H1 (cell line): ENCODE results near the gene NPC1L1. TPM values are rescaled to one million over a fixed set of nuclear protein-coding genes. Genes with fewer than 3 reads are reported as not detected.

Source experiments
- CTCF ChIA-PET: fragments of 300-600 bp; sonication (Branson Sonifier 250); formaldehyde crosslinking; loops from one replicate; lab custom pipeline; 2021; ENCODE audit not compliant: partially characterized antibody; lab: Charles Lee
- POLR2A ChIA-PET: fragments of 300-600 bp; sonication (Branson Sonifier 250); formaldehyde crosslinking; loops from one replicate; lab custom pipeline; 2021; ENCODE audit warnings: inconsistent platforms; ENCODE audit not compliant: partially characterized antibody; lab: Charles Lee
- DNase-seq, 2 experiments: peaks; one replicate each; pipeline versions ENCODE4 v3.0.0 to v3.0.0-alpha.2; 2010 to 2022; ENCODE audit warnings: low spot score in 2 of 2, low read depth in 1 of 2, mixed read lengths in 1 of 2
- FAIRE-seq: peaks from 2 replicates; lab custom pipeline; 2011; peaks lifted over from hg19 to GRCh38; lab: Jason Lieb, UNC
- H2AFZ ChIP-seq: 2 replicates; pipeline ENCODE4 v1.8.1; 2012; ENCODE audit warnings: low read length, inconsistent platforms
- H2AK5ac ChIP-seq: 2 replicates; pipeline ENCODE4 v1.6.1; 2013; ENCODE audit warnings: low read depth, low read length
- H2BK120ac ChIP-seq: replicated peaks from 2 replicates; pipeline ENCODE3; 2013; ENCODE audit warnings: low read depth, low read length, inconsistent platforms
- H2BK12ac ChIP-seq: 2 replicates; pipeline ENCODE4 v1.6.1; 2013; ENCODE audit warnings: low read depth, low read length
- H2BK15ac ChIP-seq: 2 replicates; pipeline ENCODE4 v1.6.1; 2013; ENCODE audit warnings: low read length
- H2BK20ac ChIP-seq: 2 replicates; pipeline ENCODE4 v1.6.1; 2013; ENCODE audit warnings: low read length
- H2BK5ac ChIP-seq: 2 replicates; pipeline ENCODE4 v1.6.1; 2013; ENCODE audit warnings: low read depth, low read length
- H3K14ac ChIP-seq: 2 replicates; pipeline ENCODE4 v1.6.1; 2013; ENCODE audit warnings: inconsistent platforms; ENCODE audit not compliant: insufficient read length
- H3K18ac ChIP-seq: 2 replicates; pipeline ENCODE4 v1.6.1; 2013; ENCODE audit warnings: low read length; ENCODE audit errors: extremely low read depth
- H3K23ac ChIP-seq: 2 replicates; pipeline ENCODE4 v1.6.1; 2013; ENCODE audit warnings: inconsistent platforms; ENCODE audit not compliant: insufficient read length
- H3K23me2 ChIP-seq: 2 replicates; pipeline ENCODE4 v1.6.1; 2013; ENCODE audit warnings: low read depth, low read length
- H3K27ac ChIP-seq: 2 replicates; pipeline ENCODE4 v1.6.1; 2011; ENCODE audit warnings: low read depth, low read length, inconsistent platforms
- H3K27me3 ChIP-seq, 4 experiments: replicated peaks in 1 of 4; 1 replicate in 1 of 4; 2 replicates in 3 of 4; pipeline versions ENCODE4 v1.6.1 to v1.8.1; 2011 to 2013; ENCODE audit warnings: low read length in 3 of 4, mild to moderate bottlenecking in 3 of 4, inconsistent platforms in 2 of 4, mixed read lengths in 2 of 4, moderate library complexity in 1 of 4; ENCODE audit not compliant: control insufficient read depth in 3 of 4, insufficient read depth in 3 of 4; ENCODE audit errors: extremely low read depth in 1 of 4
- H3K36me3 ChIP-seq, 4 experiments: 2 replicates each; pipeline versions ENCODE4 v1.6.1 to v1.8.1; 2011 to 2013; ENCODE audit warnings: mild to moderate bottlenecking in 4 of 4, low read length in 3 of 4, moderate library complexity in 2 of 4, control low read depth in 1 of 4, inconsistent platforms in 1 of 4; ENCODE audit not compliant: insufficient read depth in 4 of 4, control insufficient read depth in 2 of 4
- H3K4ac ChIP-seq: replicated peaks from 2 replicates; pipeline ENCODE3; 2013; ENCODE audit warnings: low read length, low read depth, mixed read lengths, inconsistent platforms; ENCODE audit not compliant: insufficient read length
- H3K4me1 ChIP-seq, 4 experiments: replicated peaks in 1 of 4; 1 replicate in 1 of 4; 2 replicates in 3 of 4; pipeline versions ENCODE4 v1.6.1 to v1.8.1; 2011 to 2013; ENCODE audit warnings: low read length in 3 of 4, inconsistent platforms in 2 of 4, mixed read lengths in 1 of 4; ENCODE audit not compliant: insufficient read depth in 4 of 4, control insufficient read depth in 3 of 4
- H3K4me2 ChIP-seq, 2 experiments: 2 replicates each; pipeline versions ENCODE4 v1.6.1 to v1.8.1; 2011 to 2013; ENCODE audit warnings: low read depth in 2 of 2, low read length in 2 of 2, control low read depth in 1 of 2, inconsistent platforms in 1 of 2, mild to moderate bottlenecking in 1 of 2; ENCODE audit not compliant: insufficient read depth in 1 of 2
- H3K4me3 ChIP-seq, 4 experiments: fragments of 200-600, 300-600 bp in 1 of 4; sonication (generic), shearing (Covaris generic), sonication (Bioruptor Twin) in 1 of 4; 2 replicates each; pipeline versions ENCODE4 v1.5.1 to v1.8.1; 2011 to 2016; ENCODE audit warnings: low read length in 4 of 4, low read depth in 3 of 4, control low read depth in 2 of 4, inconsistent platforms in 2 of 4, mild to moderate bottlenecking in 2 of 4, mixed read lengths in 1 of 4, moderate library complexity in 1 of 4; ENCODE audit not compliant: insufficient read depth in 2 of 4; ENCODE audit errors: extremely low read depth in 1 of 4
- H3K56ac ChIP-seq: replicated peaks from 2 replicates; pipeline ENCODE3; 2013; ENCODE audit warnings: low read depth, mild to moderate bottlenecking, mixed read lengths, low read length, inconsistent platforms; ENCODE audit not compliant: insufficient read length
- H3K79me1 ChIP-seq: 2 replicates; pipeline ENCODE4 v1.6.1; 2013; ENCODE audit warnings: low read depth, low read length, control low read depth
- H3K79me2 ChIP-seq, 2 experiments: 2 replicates each; pipeline versions ENCODE4 v1.6.1 to v1.8.1; 2012 to 2013; ENCODE audit warnings: low read length in 2 of 2, mild to moderate bottlenecking in 2 of 2, inconsistent platforms in 1 of 2; ENCODE audit not compliant: insufficient read depth in 2 of 2, control insufficient read depth in 1 of 2
- H3K9ac ChIP-seq, 4 experiments: replicated peaks in 1 of 4; 1 replicate in 1 of 4; 2 replicates in 3 of 4; pipeline versions ENCODE4 v1.6.1 to v1.8.1; 2011 to 2013; ENCODE audit warnings: low read depth in 3 of 4, low read length in 3 of 4, control low read depth in 2 of 4, mild to moderate bottlenecking in 2 of 4, moderate library complexity in 2 of 4, inconsistent platforms in 1 of 4; ENCODE audit errors: extremely low read depth in 1 of 4
- H3K9me3 ChIP-seq, 2 experiments: 2 replicates each; pipeline versions ENCODE4 v1.6.1 to v1.8.1; 2012 to 2013; ENCODE audit warnings: mild to moderate bottlenecking in 2 of 2, moderate library complexity in 2 of 2, control low read depth in 1 of 2, inconsistent platforms in 1 of 2, low read depth in 1 of 2, low read length in 1 of 2, mixed read lengths in 1 of 2; ENCODE audit not compliant: insufficient read depth in 2 of 2
- H4K20me1 ChIP-seq, 2 experiments: replicated peaks in 1 of 2; 2 replicates each; pipeline versions ENCODE3 to v1.8.1; 2011 to 2013; ENCODE audit warnings: inconsistent platforms in 2 of 2, low read length in 2 of 2, mild to moderate bottlenecking in 1 of 2; ENCODE audit not compliant: insufficient read depth in 2 of 2, control insufficient read depth in 1 of 2
- H4K5ac ChIP-seq: 2 replicates; pipeline ENCODE4 v1.6.1; 2013; ENCODE audit warnings: low read length, low read depth, mixed read lengths, inconsistent platforms; ENCODE audit not compliant: insufficient read length
- H4K8ac ChIP-seq: 2 replicates; pipeline ENCODE4 v1.8.0; 2013; ENCODE audit warnings: mild to moderate bottlenecking, moderate library complexity, low read length, inconsistent platforms; ENCODE audit not compliant: insufficient read depth; ENCODE audit errors: extremely low read depth
- H4K91ac ChIP-seq: replicated peaks from 2 replicates; pipeline ENCODE3; 2013; ENCODE audit warnings: low read length, mixed read lengths, inconsistent platforms; ENCODE audit not compliant: insufficient read length
- CBX8 ChIP-seq: fragments of 300-800, 300-1000 bp; sonication (generic); IDR thresholded peaks from 2 replicates; pipeline ENCODE4 v1.7.1; 2016; ENCODE audit warnings: low read depth, low read length, borderline replicate concordance
- HDAC6 ChIP-seq: IDR thresholded peaks from one replicate; pipeline ENCODE4 v1.7.1; 2012; ENCODE audit warnings: low read depth, mild to moderate bottlenecking, inconsistent platforms, low read length, moderate library complexity
- JUN ChIP-seq: IDR thresholded peaks from 2 replicates; pipeline ENCODE4 v1.6.1; 2011; ENCODE audit warnings: low read depth, mild to moderate bottlenecking, improper control_type of control experiment, low read length
- RAD21 ChIP-seq, 2 experiments: IDR thresholded peaks in 1 of 2; conservative IDR thresholded peaks in 1 of 2; 2 replicates each; pipeline ENCODE4 v1.6.1; 2011; ENCODE audit warnings: low read depth in 2 of 2, low read length in 2 of 2, improper control_type of control experiment in 1 of 2, inconsistent platforms in 1 of 2, mild to moderate bottlenecking in 1 of 2, moderate library complexity in 1 of 2
- RFX5 ChIP-seq: IDR thresholded peaks from 2 replicates; pipeline ENCODE4 v1.6.1; 2011; ENCODE audit warnings: low read depth, low read length, improper control_type of control experiment, borderline replicate concordance
- SUZ12 ChIP-seq: fragments of 200-600 bp; sonication (generic); IDR thresholded peaks from 2 replicates; pipeline ENCODE4 v1.6.1; 2012; ENCODE audit warnings: mild to moderate bottlenecking, inconsistent platforms, low read length, moderate library complexity, mixed read lengths
- WGBS, 2 experiments: shearing (Covaris generic) in 1 of 2; methylation state at CpG; one replicate each; pipeline versions ENCODE4 v1.1.6 to v1.1.7; 2013 to 2015; ENCODE audit warnings: low lambda C conversion rate in 2 of 2, mixed read lengths in 2 of 2, inconsistent platforms in 1 of 2, low coverage in 1 of 2, missing lambda C conversion rate in 1 of 2; ENCODE audit not compliant: insufficient replicate concordance in 2 of 2, insufficient coverage in 1 of 2, insufficient read length in 1 of 2; ENCODE audit errors: extremely low coverage in 1 of 2, missing lambda C conversion rate in 1 of 2; 5-methylcytosine and 5-hydroxymethylcytosine counted together
- polyA plus RNA-seq, 7 experiments: library from polyadenylated mRNA; depleted of rRNA in 3 of 7; stranded (reverse) in 5 of 7; unstranded in 2 of 7; fragments of >200 nt in 5 of 7; fragments of 200-250 nt in 2 of 7; gene quantifications; 1 replicate in 5 of 7; 2 replicates in 1 of 7; 4 replicates in 1 of 7; pipeline versions ENCODE4 v1.2.1 to v1.2.3, GENCODE V29; 2011 to 2013; ENCODE audit warnings: missing spikeins in 2 of 7, mixed read lengths in 2 of 7
- total RNA-seq: library from RNA; stranded (reverse); fragmentation: NEBNext Ultra II Directional; extraction: Animal tissue kit (Norgen Biotek cat#: 25700); gene quantifications from 2 replicates; pipeline ENCODE4 v1.2.1, GENCODE V29; 2021

Gene NPC1L1
- total and polyA plus RNA-seq, 2 of the 8 experiments (the other 6 are each of a cell fraction or from before 2014, with no cell fraction given) = 0.06 to 0.21 TPM

DNA sequence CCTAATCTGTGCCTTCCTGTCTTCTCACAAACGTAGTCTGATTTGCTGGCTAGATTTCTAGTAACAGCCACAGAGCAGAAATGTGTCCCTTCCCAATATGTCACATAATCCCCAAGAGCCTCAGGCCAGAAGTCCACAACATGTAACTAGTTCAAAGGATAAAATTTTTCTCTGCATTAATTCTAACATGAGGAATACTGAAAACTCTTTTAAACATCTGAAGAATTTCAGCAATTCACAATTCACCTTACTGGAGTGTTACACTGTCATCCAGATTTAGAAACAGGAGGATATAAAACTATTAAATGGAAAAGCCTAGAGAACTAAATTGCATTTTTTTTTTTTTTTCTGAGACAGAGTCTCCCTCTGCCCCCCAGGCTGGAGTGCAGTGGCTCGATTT is 35.1 kb upstream of the NPC1L1 start:
- ChIA-PET POLR2A (interaction anchor here (1.2 kb wide), 1 partner anchor 272 kb away, joined by 4 read pairs; the partner anchor contains the start of gene H2AZ2), CTCF (interaction anchor here (0.8 to 2.8 kb wide), 3 partner anchors 11 to 40 kb away, joined by 4 to 23 read pairs (median 4); partner anchors contain the start of gene OGDH)
- Histone ChIP-seq H2AFZ (no peak overlapping the region), H2BK12ac (no peak overlapping the region), H3K23ac (no peak overlapping the region), H3K4me3 (no peak overlapping the region), H3K9me3 (no peaks in the 10 kb centered on the region), H3K79me1 (peaks cover 4% of the 10 kb centered on the region), H3K27ac (no peak overlapping the region), H3K4me2 (no peak overlapping the region), H4K20me1 (peaks cover 0 to 4% of the 10 kb centered on the region in 2 experiments), H4K5ac (no peak overlapping the region), H2BK20ac (no peak overlapping the region), H3K56ac (no peak overlapping the region), H2BK5ac (no peak overlapping the region), H4K8ac (no peak overlapping the region), H3K4me1 (peaks cover 4 to 14% (median 6%) of the 10 kb centered on the region in 4 experiments; a peak in 5 of 7 replicates), H4K91ac (no peak overlapping the region), H2BK15ac (no peak overlapping the region), H3K14ac (no peak overlapping the region), H3K27me3 (no peaks in the 10 kb centered on the region), H3K79me2 (peaks cover 2 to 25% of the 10 kb centered on the region in 2 experiments; a peak in 3 of 4 replicates), H2AK5ac (no peak overlapping the region), H3K23me2 (peaks cover 12% of the 10 kb centered on the region; the same call in 1 of the 2 replicates), H3K18ac (no peak overlapping the region), H3K36me3 (peaks cover 23 to 43% (median 26%) of the 10 kb centered on the region in 4 experiments), H3K4ac (no peak overlapping the region), H3K9ac (no peak overlapping the region), H2BK120ac (no peak overlapping the region)
- FAIRE-seq (no peak), DNase-seq (no peak)
- WGBS, 2 experiments = 92% methylated on average over 2 of the region's 2 CpGs; no CpG with 5 or more reads in 1 of the 2 experiments
- TF ChIP-seq SUZ12 (no peak), HDAC6 (no peak), RAD21 (IDR thresholded peaks at IDR 0.05 in 1 of 2, conservative IDR thresholded peaks at IDR 0.05 in 1 of 2; ENCODE audit: low read depth in 2 of 2, low read length in 2 of 2) (no peak), CBX8 (no peak), JUN (no peak), RFX5 (no peak)
